PC-9 (cell line): ENCODE data around the gene DNAJC22.
"Not testable (repeated sequence)": the region's sequence is repeated elsewhere in the genome, so short reads cannot be mapped to it uniquely, and the experiment has no call there.

Source experiments
- CTCF ChIP-seq: fragments of 200-600 bp; sonication (generic); conservative IDR thresholded peaks from 2 replicates; pipeline ENCODE4 v1.6.1; 2017; ENCODE audit warnings: mixed run types, antibody characterized with exemption, mild to moderate bottlenecking, moderate library complexity
- EZH2 ChIP-seq: fragments of 200-600 bp; sonication (generic); IDR thresholded peaks from 2 replicates; pipeline ENCODE4 v1.8.0; 2017; ENCODE audit warnings: antibody characterized with exemption, low read depth

- TF ChIP-seq CTCF, EZH2: not testable (repeated sequence)
These were observed 29.6 kb upstream of the DNAJC22 start for GRCh38 chr12:49317118-49317517.
